HCT116 (cell line): ENCODE measurements around the gene GPC5. TPM values are rescaled to one million over a fixed set of nuclear protein-coding genes. Genes with fewer than 3 reads are reported as not detected.

Experiments used
- ATAC-seq: fragments of 200-7000 bp; cut with Tn5 transposase; 2 replicates; pipeline ENCODE4 v1.9.1; 2020; ENCODE audit warnings: mild to moderate bottlenecking, moderate library complexity
- BruUV-seq: library from RNA; stranded (reverse); fragments of 400-500 nt; replicated peaks from 2 replicates; lab custom pipeline; 2021; lab: Mats Ljungman, UMichigan
- CTCF ChIA-PET: fragments of 300-600 bp; sonication (Branson Sonifier 250); formaldehyde crosslinking; loops from one replicate; lab custom pipeline; 2021; ENCODE audit warnings: antibody characterized with exemption; lab: Charles Lee
- POLR2A ChIA-PET: fragments of 300-600, 350-600 bp; sonication (Branson Sonifier 250); formaldehyde crosslinking; loops from one replicate; lab custom pipeline; 2021; ENCODE audit warnings: antibody characterized with exemption; lab: Charles Lee
- RAD21 ChIA-PET, 2 experiments: fragments of 300-600 bp; sonication (Branson Sonifier 250); formaldehyde crosslinking; loops; one replicate each; lab custom pipeline; 2023; ENCODE audit warnings: low total read pairs in 2 of 2; ENCODE audit not compliant: uncharacterized antibody in 2 of 2, unreplicated experiment in 2 of 2, low non-redundant PET in 1 of 2; lab: Charles Lee
- DNase-seq: peaks from one replicate; pipeline ENCODE4 v3.0.0-alpha.2; 2010; ENCODE audit warnings: low read depth, low spot score
- H2AFZ ChIP-seq: fragments of 200-600 bp; shearing (Covaris generic), sonication (generic); 2 replicates; pipeline ENCODE4 v1.6.1; 2017; ENCODE audit warnings: low read depth, mixed run types, mixed read lengths, antibody characterized with exemption, low read length; ENCODE audit not compliant: poor library complexity, severe bottlenecking
- H3K27ac ChIP-seq: 2 replicates; pipeline ENCODE4 v1.5.1; 2012; ENCODE audit warnings: low read depth, low read length
- H3K27me3 ChIP-seq: fragments of 200-600 bp; sonication (generic); 2 replicates; pipeline ENCODE4 v1.6.1; 2016; ENCODE audit warnings: mixed run types, low read length, mixed read lengths; ENCODE audit not compliant: insufficient read depth
- H3K36me3 ChIP-seq, 2 experiments: fragments of 200-500 bp in 1 of 2; fragments of 200-600 bp in 1 of 2; sonication (Bioruptor generic) in 1 of 2; sonication (generic) in 1 of 2; 2 replicates each; pipeline versions ENCODE4 v1.5.1 to v1.6.1; 2014 to 2016; ENCODE audit warnings: low read length in 2 of 2, inconsistent platforms in 1 of 2, mixed read lengths in 1 of 2, mixed run types in 1 of 2; ENCODE audit not compliant: insufficient read depth in 2 of 2, control insufficient read depth in 1 of 2
- H3K4me1 ChIP-seq, 2 experiments: fragments of 200-600 bp in 1 of 2; sonication (generic) in 1 of 2; 2 replicates each; pipeline versions ENCODE4 v1.5.1 to v1.6.1; 2012 to 2017; ENCODE audit warnings: low read length in 2 of 2, inconsistent platforms in 1 of 2, mild to moderate bottlenecking in 1 of 2, mixed read lengths in 1 of 2, mixed run types in 1 of 2, moderate library complexity in 1 of 2; ENCODE audit not compliant: insufficient read depth in 2 of 2, control insufficient read depth in 1 of 2
- H3K4me2 ChIP-seq: fragments of 200-600 bp; sonication (generic); 2 replicates; pipeline ENCODE4 v1.6.1; 2017; ENCODE audit warnings: mixed run types, low read length, mixed read lengths
- H3K4me3 ChIP-seq, 2 experiments: fragments of 200-600 bp in 1 of 2; sonication (generic) in 1 of 2; replicated peaks in 1 of 2; 2 replicates each; pipeline ENCODE4 v1.5.1; 2011 to 2016; ENCODE audit warnings: low read length in 2 of 2, control low read depth in 1 of 2, low read depth in 1 of 2, mild to moderate bottlenecking in 1 of 2, mixed read lengths in 1 of 2, mixed run types in 1 of 2
- H3K79me2 ChIP-seq: fragments of 200-600 bp; sonication (generic); 2 replicates; pipeline ENCODE4 v1.6.1; 2017; ENCODE audit warnings: mild to moderate bottlenecking, mixed run types, low read length, moderate library complexity, mixed read lengths; ENCODE audit not compliant: insufficient read depth
- H3K9ac ChIP-seq: fragments of 200-600 bp; sonication (generic); 2 replicates; pipeline ENCODE4 v1.6.1; 2016; ENCODE audit warnings: low read length, mixed read lengths
- H3K9me2 ChIP-seq: fragments of 200-600 bp; sonication (generic), shearing (Covaris generic); 2 replicates; pipeline ENCODE4 v1.6.1; 2017; ENCODE audit warnings: mixed run types, mild to moderate bottlenecking, moderate library complexity; ENCODE audit not compliant: insufficient read depth
- H3K9me3 ChIP-seq, 2 experiments: fragments of 200-500 bp in 1 of 2; fragments of 200-600 bp in 1 of 2; sonication (Bioruptor generic) in 1 of 2; sonication (generic) in 1 of 2; 2 replicates each; pipeline ENCODE4 v1.6.1; 2014 to 2017; ENCODE audit warnings: low read length in 2 of 2, mixed read lengths in 2 of 2, inconsistent platforms in 1 of 2, low read depth in 1 of 2, mild to moderate bottlenecking in 1 of 2, mixed run types in 1 of 2, moderate library complexity in 1 of 2; ENCODE audit not compliant: control insufficient read depth in 1 of 2, insufficient read depth in 1 of 2
- H4K20me1 ChIP-seq: fragments of 200-600 bp; sonication (generic), shearing (Covaris generic); 2 replicates; pipeline ENCODE4 v1.6.1; 2017; ENCODE audit warnings: mixed run types, mild to moderate bottlenecking, moderate library complexity; ENCODE audit not compliant: insufficient read depth
- ATF3 ChIP-seq: IDR thresholded peaks from 2 replicates; pipeline ENCODE4 v1.6.1; 2012
- CBX3 ChIP-seq: IDR thresholded peaks from 2 replicates; pipeline ENCODE4 v1.6.1; 2012; ENCODE audit warnings: low read depth
- CEBPB ChIP-seq: IDR thresholded peaks from 2 replicates; pipeline ENCODE4 v1.6.1; 2012; ENCODE audit warnings: low read depth
- ELF1 ChIP-seq: IDR thresholded peaks from 2 replicates; pipeline ENCODE4 v1.6.1; 2012; ENCODE audit warnings: low read depth, borderline replicate concordance
- EZH2 ChIP-seq: fragments of 200-600 bp; sonication (generic); IDR thresholded peaks from 2 replicates; pipeline ENCODE4 v1.6.1; 2017; ENCODE audit warnings: antibody characterized with exemption, mixed run types
- EZH2phosphoT487 ChIP-seq: fragments of 200-600 bp; IDR thresholded peaks from 2 replicates; pipeline ENCODE4 v1.6.1; 2018; ENCODE audit warnings: antibody characterized with exemption, borderline replicate concordance
- FOSL1 ChIP-seq: IDR thresholded peaks from 2 replicates; pipeline ENCODE4 v1.6.1; 2012; ENCODE audit warnings: low read depth
- JUND ChIP-seq: IDR thresholded peaks from 2 replicates; pipeline ENCODE4 v1.6.1; 2012
- MAX ChIP-seq: IDR thresholded peaks from 2 replicates; pipeline ENCODE4 v1.6.1; 2012
- POLR2A ChIP-seq: IDR thresholded peaks from 2 replicates; pipeline ENCODE4 v1.7.0; 2011; ENCODE audit warnings: borderline replicate concordance; ENCODE audit not compliant: insufficient read depth, insufficient read length; ENCODE audit errors: extremely low read depth
- POLR2AphosphoS5 ChIP-seq: IDR thresholded peaks from 2 replicates; pipeline ENCODE4 v1.6.1; 2011; ENCODE audit warnings: mild to moderate bottlenecking, low read depth, low read length, moderate library complexity
- RAD21 ChIP-seq: IDR thresholded peaks from 2 replicates; pipeline ENCODE4 v1.6.1; 2012; ENCODE audit warnings: low read depth, mild to moderate bottlenecking
- SIN3A ChIP-seq: IDR thresholded peaks from 2 replicates; pipeline ENCODE4 v1.6.1; 2012; ENCODE audit warnings: low read depth
- SP1 ChIP-seq: IDR thresholded peaks from 2 replicates; pipeline ENCODE4 v1.6.1; 2012; ENCODE audit warnings: low read depth
- TCF7L2 ChIP-seq: IDR thresholded peaks from 2 replicates; pipeline ENCODE4 v1.7.0; 2011; ENCODE audit warnings: borderline replicate concordance, inconsistent platforms; ENCODE audit not compliant: insufficient read depth, insufficient read length; ENCODE audit errors: extremely low read depth
- YY1 ChIP-seq: IDR thresholded peaks from 2 replicates; pipeline ENCODE4 v1.6.1; 2011; ENCODE audit warnings: low read length, low read depth, moderate library complexity, mild to moderate bottlenecking; ENCODE audit not compliant: insufficient replicate concordance; ENCODE audit errors: extremely low read depth
- ZFX ChIP-seq: fragments of 450-650 bp; IDR thresholded peaks from 2 replicates; pipeline ENCODE4 v1.6.1; 2017
- ZNF274 ChIP-seq: fragments of 200-500 bp; sonication (Bioruptor generic); IDR thresholded peaks from 2 replicates; pipeline ENCODE4 v1.6.1; 2014; ENCODE audit warnings: mild to moderate bottlenecking, low read depth, low read length, inconsistent platforms
- intact Hi-C: fragments of 100-400 bp; cut with micrococcal nuclease; formaldehyde crosslinking; loops from 2 replicates; pipeline ENCODE4 v1.10.0; 2022
- total RNA-seq: library from RNA; stranded (reverse); gene quantifications from one replicate; pipeline ENCODE4 v1.2.1, GENCODE V29; 2021; ENCODE audit not compliant: unreplicated experiment
- TF ChIP-seq, protein P1 (sequence below), 3 experiments: fragments of 200-600 bp in 1 of 3; sonication (generic) in 1 of 3; IDR thresholded peaks in 2 of 3; conservative IDR thresholded peaks in 1 of 3; 2 replicates each; pipeline ENCODE4 v1.5.1; 2012 to 2017; ENCODE audit warnings: low read depth in 2 of 3, low read length in 2 of 3, antibody characterized with exemption in 1 of 3, borderline replicate concordance in 1 of 3, control low read depth in 1 of 3, mild to moderate bottlenecking in 1 of 3, mixed read lengths in 1 of 3, mixed run types in 1 of 3, moderate library complexity in 1 of 3; ENCODE audit not compliant: insufficient read depth in 1 of 3
- TF ChIP-seq, protein P2 (sequence below): IDR thresholded peaks from 2 replicates; pipeline ENCODE4 v1.6.1; 2012; ENCODE audit warnings: low read depth

GPC5 gene
- total RNA-seq, 1 experiment from 2014 or later = not detected

GRCh38 chr13:91621963-91622362, 223.5 kb downstream of the GPC5 start:
- peaks cover 3 to 7% of the 10 kb centered on the region in 2 experiments; a peak in 2 of 4 replicates for H3K9me3 ChIP-seq
- no peaks in the 10 kb centered on the region for H3K36me3 ChIP-seq
- no peak for DNase-seq
- no peak overlapping the region for H3K9ac ChIP-seq
- ChIA-PET RAD21 (no interaction called here), CTCF (no interaction called here), POLR2A (no interaction called here)
- H2AFZ ChIP-seq = no peak overlapping the region
- H3K4me3 ChIP-seq = no peak overlapping the region
- H3K4me1 ChIP-seq = no peaks in the 10 kb centered on the region
- H3K27ac ChIP-seq = no peak overlapping the region
- no peak overlapping the region for H3K4me2 ChIP-seq
- no peaks in the 10 kb centered on the region for H3K9me2 ChIP-seq
- H4K20me1 ChIP-seq = no peaks in the 10 kb centered on the region; the same call in 1 of the 2 replicates
- H3K27me3 ChIP-seq = no peaks in the 10 kb centered on the region
- no peaks in the 10 kb centered on the region for H3K79me2 ChIP-seq
- ATAC-seq = no peak
- intact Hi-C loops = no loop called here
- BruUV-seq = no TSS peak
- no peak for TF ChIP-seq ZNF274
- TF ChIP-seq EZH2 = no peak
- TF ChIP-seq POLR2A = no peak
- TF ChIP-seq, protein P1, sequence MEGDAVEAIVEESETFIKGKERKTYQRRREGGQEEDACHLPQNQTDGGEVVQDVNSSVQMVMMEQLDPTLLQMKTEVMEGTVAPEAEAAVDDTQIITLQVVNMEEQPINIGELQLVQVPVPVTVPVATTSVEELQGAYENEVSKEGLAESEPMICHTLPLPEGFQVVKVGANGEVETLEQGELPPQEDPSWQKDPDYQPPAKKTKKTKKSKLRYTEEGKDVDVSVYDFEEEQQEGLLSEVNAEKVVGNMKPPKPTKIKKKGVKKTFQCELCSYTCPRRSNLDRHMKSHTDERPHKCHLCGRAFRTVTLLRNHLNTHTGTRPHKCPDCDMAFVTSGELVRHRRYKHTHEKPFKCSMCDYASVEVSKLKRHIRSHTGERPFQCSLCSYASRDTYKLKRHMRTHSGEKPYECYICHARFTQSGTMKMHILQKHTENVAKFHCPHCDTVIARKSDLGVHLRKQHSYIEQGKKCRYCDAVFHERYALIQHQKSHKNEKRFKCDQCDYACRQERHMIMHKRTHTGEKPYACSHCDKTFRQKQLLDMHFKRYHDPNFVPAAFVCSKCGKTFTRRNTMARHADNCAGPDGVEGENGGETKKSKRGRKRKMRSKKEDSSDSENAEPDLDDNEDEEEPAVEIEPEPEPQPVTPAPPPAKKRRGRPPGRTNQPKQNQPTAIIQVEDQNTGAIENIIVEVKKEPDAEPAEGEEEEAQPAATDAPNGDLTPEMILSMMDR (IDR thresholded peaks at IDR 0.05 in 2 of 3, conservative IDR thresholded peaks at IDR 0.05 in 1 of 3; ENCODE audit: borderline replicate concordance in 1 of 3, insufficient read depth in 1 of 3, low read depth in 2 of 3, low read length in 2 of 3) = no peak
- TF ChIP-seq, protein P2, sequence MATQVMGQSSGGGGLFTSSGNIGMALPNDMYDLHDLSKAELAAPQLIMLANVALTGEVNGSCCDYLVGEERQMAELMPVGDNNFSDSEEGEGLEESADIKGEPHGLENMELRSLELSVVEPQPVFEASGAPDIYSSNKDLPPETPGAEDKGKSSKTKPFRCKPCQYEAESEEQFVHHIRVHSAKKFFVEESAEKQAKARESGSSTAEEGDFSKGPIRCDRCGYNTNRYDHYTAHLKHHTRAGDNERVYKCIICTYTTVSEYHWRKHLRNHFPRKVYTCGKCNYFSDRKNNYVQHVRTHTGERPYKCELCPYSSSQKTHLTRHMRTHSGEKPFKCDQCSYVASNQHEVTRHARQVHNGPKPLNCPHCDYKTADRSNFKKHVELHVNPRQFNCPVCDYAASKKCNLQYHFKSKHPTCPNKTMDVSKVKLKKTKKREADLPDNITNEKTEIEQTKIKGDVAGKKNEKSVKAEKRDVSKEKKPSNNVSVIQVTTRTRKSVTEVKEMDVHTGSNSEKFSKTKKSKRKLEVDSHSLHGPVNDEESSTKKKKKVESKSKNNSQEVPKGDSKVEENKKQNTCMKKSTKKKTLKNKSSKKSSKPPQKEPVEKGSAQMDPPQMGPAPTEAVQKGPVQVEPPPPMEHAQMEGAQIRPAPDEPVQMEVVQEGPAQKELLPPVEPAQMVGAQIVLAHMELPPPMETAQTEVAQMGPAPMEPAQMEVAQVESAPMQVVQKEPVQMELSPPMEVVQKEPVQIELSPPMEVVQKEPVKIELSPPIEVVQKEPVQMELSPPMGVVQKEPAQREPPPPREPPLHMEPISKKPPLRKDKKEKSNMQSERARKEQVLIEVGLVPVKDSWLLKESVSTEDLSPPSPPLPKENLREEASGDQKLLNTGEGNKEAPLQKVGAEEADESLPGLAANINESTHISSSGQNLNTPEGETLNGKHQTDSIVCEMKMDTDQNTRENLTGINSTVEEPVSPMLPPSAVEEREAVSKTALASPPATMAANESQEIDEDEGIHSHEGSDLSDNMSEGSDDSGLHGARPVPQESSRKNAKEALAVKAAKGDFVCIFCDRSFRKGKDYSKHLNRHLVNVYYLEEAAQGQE = no peak
- no peak for TF ChIP-seq SP1
- no peak for TF ChIP-seq CBX3
- no peak for TF ChIP-seq SIN3A
- TF ChIP-seq YY1 = no peak
- no peak for TF ChIP-seq FOSL1
- TF ChIP-seq POLR2AphosphoS5 = no peak
- no peak for TF ChIP-seq RAD21
- TF ChIP-seq ATF3 = no peak
- TF ChIP-seq JUND = no peak
- TF ChIP-seq EZH2phosphoT487 = no peak
- no peak for TF ChIP-seq MAX
- no peak for TF ChIP-seq TCF7L2
- no peak for TF ChIP-seq ELF1
- TF ChIP-seq CEBPB = no peak
- TF ChIP-seq ZFX = no peak
